ENCODE data around the gene EDNRB. TPM values are rescaled to one million over a fixed set of nuclear protein-coding genes. Genes with fewer than 3 reads are reported as not detected.
"Not testable (repeated sequence)": the region's sequence is repeated elsewhere in the genome, so short reads cannot be mapped to it uniquely, and the experiment has no call there.

The EDNRB gene
- total and polyA plus RNA-seq, 2 of the 8 experiments (the other 6 are each of a cell fraction or from before 2014, with no cell fraction given): 15.8 to 73.2 TPM

GRCh38 chr13:77848050-77848449 is 70.6 kb downstream of the EDNRB start:
- H3K56ac ChIP-seq (replicated peaks; ENCODE audit: insufficient read length, low read depth, low read length): not testable (repeated sequence)

More at GRCh38 chr13:77848050-77848449, 70.6 kb downstream of the EDNRB start:
- H3K79me2 ChIP-seq (ENCODE audit: control insufficient read depth in 1 of 2, insufficient read depth in 2 of 2, low read length in 2 of 2); DNase-seq (ENCODE audit: low read depth in 1 of 2, low spot score in 2 of 2); H4K20me1 ChIP-seq (replicated peaks in 1 of 2; ENCODE audit: control insufficient read depth in 1 of 2, insufficient read depth in 2 of 2, low read length in 2 of 2); H3K14ac ChIP-seq (ENCODE audit: insufficient read length); H3K79me1 ChIP-seq (ENCODE audit: low read depth, low read length); H2BK15ac ChIP-seq (ENCODE audit: low read length); H3K23ac ChIP-seq (ENCODE audit: insufficient read length); H2AFZ ChIP-seq (ENCODE audit: low read length); H2BK120ac ChIP-seq (replicated peaks; ENCODE audit: low read depth, low read length); H3K23me2 ChIP-seq (ENCODE audit: low read depth, low read length); H4K8ac ChIP-seq (ENCODE audit: extremely low read depth, insufficient read depth, low read length); H3K18ac ChIP-seq (ENCODE audit: extremely low read depth, low read length); H3K4me2 ChIP-seq (ENCODE audit: insufficient read depth in 1 of 2, low read depth in 2 of 2, low read length in 2 of 2); H2BK12ac ChIP-seq (ENCODE audit: low read depth, low read length); H3K27me3 ChIP-seq (replicated peaks in 1 of 4; ENCODE audit: control insufficient read depth in 3 of 4, extremely low read depth in 1 of 4, insufficient read depth in 3 of 4, low read length in 3 of 4); H3K4me3 ChIP-seq (ENCODE audit: extremely low read depth in 1 of 4, insufficient read depth in 2 of 4, low read depth in 3 of 4, low read length in 4 of 4); H2BK5ac ChIP-seq (ENCODE audit: low read depth, low read length); H3K27ac ChIP-seq (ENCODE audit: low read depth, low read length); H3K4ac ChIP-seq (replicated peaks; ENCODE audit: insufficient read length, low read depth, low read length); H3K9ac ChIP-seq (replicated peaks in 1 of 4; ENCODE audit: extremely low read depth in 1 of 4, low read depth in 3 of 4, low read length in 3 of 4); POLR2A ChIA-PET (ENCODE audit: partially characterized antibody); FAIRE-seq; H3K4me1 ChIP-seq (replicated peaks in 1 of 4; ENCODE audit: control insufficient read depth in 3 of 4, insufficient read depth in 4 of 4, low read length in 3 of 4); H2BK20ac ChIP-seq (ENCODE audit: low read length); CTCF ChIA-PET (ENCODE audit: partially characterized antibody); H2AK5ac ChIP-seq (ENCODE audit: low read depth, low read length); H4K91ac ChIP-seq (replicated peaks; ENCODE audit: insufficient read length, low read length); H4K5ac ChIP-seq (ENCODE audit: insufficient read length, low read depth, low read length): not testable (repeated sequence)
- WGBS, 2 experiments (ENCODE audit: extremely low coverage in 1 of 2, insufficient coverage in 1 of 2, insufficient read length in 1 of 2, insufficient replicate concordance in 2 of 2, low coverage in 1 of 2, low lambda C conversion rate in 2 of 2, missing lambda C conversion rate in 1 of 2): 90% methylated on average over 4 of the region's 4 CpGs; no CpG with 5 or more reads in 1 of the 2 experiments
- H3K36me3 ChIP-seq (ENCODE audit: control insufficient read depth in 2 of 4, insufficient read depth in 4 of 4, low read length in 3 of 4): peaks cover 0 to 14% (median 2%) of the 10 kb centered on the region in 4 experiments; a peak in 3 of 8 replicates
- H3K9me3 ChIP-seq (ENCODE audit: insufficient read depth in 2 of 2, low read depth in 1 of 2, low read length in 1 of 2): peaks cover 9 to 19% of the 10 kb centered on the region in 2 experiments

Data from H1 (cell line).